Neuronal stem cell (in vitro differentiated cells): Measurements from ENCODE around the gene TP53RK.
"Not testable (repeated sequence)": the region's sequence is repeated elsewhere in the genome, so short reads cannot be mapped to it uniquely, and the experiment has no call there.

Source experiments
- DNase-seq: peaks from one replicate; pipeline ENCODE4 v3.0.0-alpha.2; 2013; ENCODE audit warnings: low spot score
- H2AFZ ChIP-seq: one replicate; pipeline ENCODE4 v1.6.1; 2013; ENCODE audit warnings: mild to moderate bottlenecking, low read length, inconsistent platforms
- H2AK5ac ChIP-seq: 2 replicates; pipeline ENCODE4 v1.6.1; 2013; ENCODE audit warnings: low read depth, mild to moderate bottlenecking, inconsistent platforms, low read length, moderate library complexity, mixed read lengths
- H2BK120ac ChIP-seq: 2 replicates; pipeline ENCODE4 v1.6.1; 2013; ENCODE audit warnings: low read depth, mild to moderate bottlenecking, inconsistent platforms, low read length, moderate library complexity, mixed read lengths
- H2BK12ac ChIP-seq: one replicate; pipeline ENCODE4 v1.6.1; 2013; ENCODE audit warnings: low read length, inconsistent platforms
- H2BK15ac ChIP-seq: 2 replicates; pipeline ENCODE4 v1.6.1; 2013; ENCODE audit warnings: mild to moderate bottlenecking, low read length, inconsistent platforms, mixed read lengths
- H2BK5ac ChIP-seq: one replicate; pipeline ENCODE4 v1.6.1; 2013; ENCODE audit warnings: inconsistent platforms, mild to moderate bottlenecking, low read length, moderate library complexity
- H3K14ac ChIP-seq: one replicate; pipeline ENCODE4 v1.6.1; 2013; ENCODE audit warnings: low read length, inconsistent platforms
- H3K18ac ChIP-seq: 2 replicates; pipeline ENCODE4 v1.6.1; 2013; ENCODE audit warnings: low read length, inconsistent platforms
- H3K23ac ChIP-seq: 2 replicates; pipeline ENCODE4 v1.6.1; 2013; ENCODE audit warnings: low read depth, mild to moderate bottlenecking, mixed read lengths, low read length, inconsistent platforms; ENCODE audit not compliant: poor library complexity
- H3K27ac ChIP-seq: replicated peaks from 3 replicates; pipeline ENCODE4 v1.5.1; 2013; ENCODE audit warnings: low read length, inconsistent platforms
- H3K27me3 ChIP-seq, 3 experiments: 2 replicates each; pipeline ENCODE4 v1.6.1; 2013; ENCODE audit warnings: low read length in 3 of 3, mild to moderate bottlenecking in 2 of 3, inconsistent platforms in 1 of 3, low read depth in 1 of 3, mixed read lengths in 1 of 3, moderate library complexity in 1 of 3; ENCODE audit not compliant: control insufficient read depth in 3 of 3, insufficient read depth in 3 of 3
- H3K36me3 ChIP-seq, 2 donors: replicated peaks in 1 of 2; 2 replicates each; pipeline ENCODE4 v1.6.1; 2013; ENCODE audit warnings: low read length in 2 of 2; ENCODE audit not compliant: control insufficient read depth in 2 of 2, insufficient read depth in 2 of 2
- H3K4ac ChIP-seq: 2 replicates; pipeline ENCODE4 v1.6.1; 2013; ENCODE audit warnings: inconsistent platforms, mild to moderate bottlenecking, low read length, moderate library complexity
- H3K4me1 ChIP-seq, 2 donors: 1 replicate in 1 of 2; 2 replicates in 1 of 2; pipeline ENCODE4 v1.6.1; 2013; ENCODE audit warnings: low read length in 2 of 2, low read depth in 1 of 2; ENCODE audit not compliant: control insufficient read depth in 2 of 2, insufficient read depth in 1 of 2
- H3K4me2 ChIP-seq: one replicate; pipeline ENCODE4 v1.6.1; 2013; ENCODE audit warnings: mild to moderate bottlenecking, low read length, inconsistent platforms; ENCODE audit not compliant: insufficient read depth, poor library complexity, severe bottlenecking
- H3K4me3 ChIP-seq, 2 donors: 2 replicates each; pipeline ENCODE4 v1.5.1; 2013; ENCODE audit warnings: low read length in 2 of 2, mild to moderate bottlenecking in 2 of 2, inconsistent platforms in 1 of 2, moderate library complexity in 1 of 2
- H3K79me1 ChIP-seq: one replicate; pipeline ENCODE4 v1.6.1; 2013; ENCODE audit warnings: low read depth, mild to moderate bottlenecking, inconsistent platforms, low read length, moderate library complexity
- H3K9ac ChIP-seq: one replicate; pipeline ENCODE4 v1.6.1; 2013; ENCODE audit warnings: mild to moderate bottlenecking, low read depth, low read length, inconsistent platforms; ENCODE audit not compliant: poor library complexity
- H3K9me3 ChIP-seq, 2 donors: replicated peaks in 1 of 2; 2 replicates each; pipeline versions ENCODE3 to v1.6.1; 2013; ENCODE audit warnings: low read length in 2 of 2, mild to moderate bottlenecking in 2 of 2, inconsistent platforms in 1 of 2, low read depth in 1 of 2, mixed read lengths in 1 of 2, moderate library complexity in 1 of 2; ENCODE audit not compliant: control insufficient read depth in 2 of 2, insufficient read depth in 1 of 2
- H4K8ac ChIP-seq: one replicate; pipeline ENCODE4 v1.6.1; 2013; ENCODE audit warnings: low read depth, mild to moderate bottlenecking, inconsistent platforms, low read length, moderate library complexity
- H4K91ac ChIP-seq: one replicate; pipeline ENCODE4 v1.6.1; 2013; ENCODE audit warnings: low read length, low read depth, mild to moderate bottlenecking, inconsistent platforms; ENCODE audit not compliant: poor library complexity
- WGBS, 2 donors: extraction: QIAGEN DNeasy Blood & Tissue Kit; methylation state at CpG; one replicate each; pipeline ENCODE4 v1.1.7; 2013; ENCODE audit warnings: missing lambda C conversion rate in 2 of 2, mixed read lengths in 1 of 2; ENCODE audit not compliant: insufficient read length in 2 of 2, insufficient replicate concordance in 1 of 2; ENCODE audit errors: extremely low coverage in 2 of 2; 5-methylcytosine and 5-hydroxymethylcytosine counted together

The TP53RK gene

GRCh38 chr20:46678516-46678915 is 10.7 kb downstream of the TP53RK start:
- H3K79me1 ChIP-seq: peaks cover 3% of the 10 kb centered on the region
- no peak for DNase-seq
- no peak overlapping the region for H3K18ac ChIP-seq
- H4K8ac ChIP-seq: no peak overlapping the region
- no peaks in the 10 kb centered on the region for H3K9me3 ChIP-seq
- H3K27me3 ChIP-seq: no peaks in the 10 kb centered on the region
- peaks cover 16 to 23% of the 10 kb centered on the region in 2 donors for H3K4me1 ChIP-seq
- H2AK5ac ChIP-seq: no peak overlapping the region
- no peak overlapping the region for H2BK15ac ChIP-seq
- H3K4ac ChIP-seq: no peak overlapping the region
- peaks cover 4 to 15% of the 10 kb centered on the region in 2 donors for H3K36me3 ChIP-seq
- H3K23ac ChIP-seq: no peak overlapping the region
- no peak overlapping the region for H2BK5ac ChIP-seq
- no peak overlapping the region for H3K4me2 ChIP-seq
- H3K9ac ChIP-seq: no peak overlapping the region
- H4K91ac ChIP-seq: no peak overlapping the region
- H2BK12ac ChIP-seq: no peak overlapping the region
- no peak overlapping the region for H2BK120ac ChIP-seq
- no CpG with 5 or more reads among the region's 4 CpGs for WGBS, 2 donors
- no peak overlapping the region for H3K4me3 ChIP-seq
- no peak overlapping the region for H2AFZ ChIP-seq
- no peak overlapping the region for H3K14ac ChIP-seq
- H3K27ac ChIP-seq: no peak overlapping the region

- H2BK5ac ChIP-seq: no peak overlapping the region
- H2BK120ac ChIP-seq: no peak overlapping the region
- no peak overlapping the region for H3K4ac ChIP-seq
- no peak overlapping the region for H3K23ac ChIP-seq
- H3K27ac ChIP-seq: no peak overlapping the region
- no peak overlapping the region for H2AFZ ChIP-seq
- H4K91ac ChIP-seq: no peak overlapping the region
- no peak overlapping the region for H2BK15ac ChIP-seq
- H3K9me3 ChIP-seq: peaks cover 0 to 2% of the 10 kb centered on the region in 2 donors
- WGBS, 2 donors: no CpG with 5 or more reads among the region's 5 CpGs
- H3K18ac ChIP-seq: no peak overlapping the region
- no peak for DNase-seq
- H3K79me1 ChIP-seq: no peaks in the 10 kb centered on the region
- no peak overlapping the region for H2AK5ac ChIP-seq
- H3K14ac ChIP-seq: no peak overlapping the region
- peaks cover 4 to 15% of the 10 kb centered on the region in 2 donors for H3K36me3 ChIP-seq
- H2BK12ac ChIP-seq: no peak overlapping the region
- no peak overlapping the region for H3K9ac ChIP-seq
- H4K8ac ChIP-seq: no peak overlapping the region
- H3K4me3 ChIP-seq: no peak overlapping the region
- H3K27me3 ChIP-seq: no peaks in the 10 kb centered on the region
- H3K4me2 ChIP-seq: no peak overlapping the region
- peaks cover 9 to 15% of the 10 kb centered on the region in 2 donors for H3K4me1 ChIP-seq
These were observed 11.6 kb downstream of the TP53RK start for GRCh38 chr20:46677608-46678007.

DNA sequence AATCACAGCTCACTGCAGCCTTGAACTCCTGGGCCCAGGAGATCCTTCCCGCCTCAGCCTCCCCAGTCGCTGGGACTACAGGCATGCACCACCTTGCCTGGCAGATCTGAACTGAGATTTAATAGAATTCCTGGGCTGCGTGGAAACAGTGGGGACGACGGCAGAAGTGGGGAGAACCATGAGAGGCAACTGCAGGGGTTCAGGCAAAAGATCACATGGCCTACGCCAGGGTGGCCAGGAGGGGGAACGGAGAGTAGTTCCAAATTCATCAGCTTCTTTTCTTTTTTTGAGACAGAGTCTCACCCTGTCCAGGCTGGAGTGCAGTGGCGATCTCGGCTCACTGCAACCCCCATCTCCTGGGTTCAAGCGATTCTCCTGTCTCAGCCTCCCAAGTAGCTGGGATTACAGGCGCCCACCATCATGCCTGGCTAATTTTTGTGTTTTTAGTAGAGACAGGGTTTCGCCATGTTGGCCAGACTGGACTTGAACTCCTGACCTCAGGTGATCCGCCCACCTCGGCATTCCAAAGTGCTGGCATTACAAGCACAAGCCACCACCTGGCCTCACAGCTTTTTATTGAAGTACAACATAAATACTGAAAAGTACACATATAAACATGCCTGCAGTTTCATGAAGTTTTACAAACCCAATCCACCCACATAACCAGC is 12.5 kb downstream of the TP53RK start:
- not testable (repeated sequence) for H4K91ac ChIP-seq, H3K14ac ChIP-seq, H3K9ac ChIP-seq, H2AFZ ChIP-seq, H3K79me1 ChIP-seq, H3K4ac ChIP-seq, DNase-seq, H2BK12ac ChIP-seq, H2AK5ac ChIP-seq, H3K9me3 ChIP-seq, H3K23ac ChIP-seq, H3K27ac ChIP-seq, H3K4me2 ChIP-seq, H3K18ac ChIP-seq, H2BK5ac ChIP-seq, H3K27me3 ChIP-seq, H3K4me3 ChIP-seq, H2BK120ac ChIP-seq, H4K8ac ChIP-seq, H3K4me1 ChIP-seq, H2BK15ac ChIP-seq
- WGBS, 2 donors: no CpG with 5 or more reads among the region's 14 CpGs
- peaks cover 4 to 15% of the 10 kb centered on the region in 2 donors for H3K36me3 ChIP-seq

DNA sequence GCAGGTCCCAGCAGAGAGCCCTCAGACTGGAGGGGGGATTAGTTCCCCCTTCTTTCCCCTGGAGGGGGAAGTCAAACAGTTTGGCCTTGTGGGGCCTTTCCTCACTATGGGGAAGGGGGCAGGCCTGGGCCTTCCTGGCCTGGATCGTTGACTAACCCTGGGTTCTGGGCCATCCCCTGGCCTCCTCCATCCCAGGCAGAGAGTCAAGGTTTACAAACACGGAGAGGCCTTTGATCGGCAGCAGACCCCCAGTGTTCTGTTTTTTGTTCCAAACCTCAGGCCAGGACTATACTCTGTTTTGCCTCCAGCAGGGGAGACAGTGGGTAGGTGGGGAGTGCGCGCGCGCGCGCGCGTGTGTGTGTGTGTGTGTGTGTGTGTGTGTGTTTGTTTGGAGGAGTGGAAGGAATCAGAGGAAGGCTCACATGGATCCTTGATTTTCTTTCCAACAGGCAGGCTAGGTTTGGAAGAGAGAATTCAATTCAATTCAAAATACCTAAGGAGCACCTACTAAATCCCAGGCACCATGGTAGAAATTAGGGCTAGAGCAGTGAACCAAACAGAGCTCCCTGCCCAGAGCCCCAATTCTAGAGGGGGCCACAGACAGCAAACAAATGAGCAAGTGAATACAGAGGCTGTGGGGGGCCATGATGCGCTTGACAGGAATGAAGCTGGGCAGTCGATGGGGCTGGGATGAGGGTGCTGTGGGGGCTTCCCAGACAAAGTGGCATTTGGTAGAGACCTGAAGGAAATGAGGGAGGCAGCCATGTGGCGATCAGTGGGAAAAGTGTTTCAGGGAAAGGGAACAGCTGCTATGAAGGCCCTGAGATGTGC is 14.8 kb downstream of the TP53RK start:
- no peak overlapping the region for H2BK5ac ChIP-seq
- H3K79me1 ChIP-seq: no peaks in the 10 kb centered on the region
- peak overlapping the region; percentile 43 for H2AFZ ChIP-seq
- H2BK15ac ChIP-seq: no peak overlapping the region
- no peak for DNase-seq
- no peak overlapping the region for H3K4me2 ChIP-seq
- no peak overlapping the region for H4K8ac ChIP-seq
- H2BK120ac ChIP-seq: no peak overlapping the region
- no peak overlapping the region for H3K14ac ChIP-seq
- H3K9me3 ChIP-seq: peaks cover 5 to 7% of the 10 kb centered on the region in 2 donors
- H3K4ac ChIP-seq: no peak overlapping the region
- peak overlapping the region; percentile 36 for H3K18ac ChIP-seq
- H3K36me3 ChIP-seq: no peaks in the 10 kb centered on the region
- no CpG with 5 or more reads among the region's 14 CpGs for WGBS, 2 donors
- no peak overlapping the region for H3K23ac ChIP-seq
- no peak overlapping the region for H3K4me3 ChIP-seq
- peaks cover 7 to 10% of the 10 kb centered on the region in 2 donors for H3K4me1 ChIP-seq
- H2AK5ac ChIP-seq: no peak overlapping the region
- H3K27me3 ChIP-seq: no peaks in the 10 kb centered on the region
- H4K91ac ChIP-seq: no peak overlapping the region
- H3K9ac ChIP-seq: no peak overlapping the region
- no peak overlapping the region for H2BK12ac ChIP-seq
- H3K27ac ChIP-seq: no peak overlapping the region
